ENCODE measurements around the gene NACC2.
A peak's percentile ranks its signal among the peaks of the same experiment; 100 is the strongest.

The NACC2 gene

GRCh38 chr9:136109351-136110081 lies 14.4 kb upstream of the NACC2 start (continued):
- TF ChIP-seq, protein P1, sequence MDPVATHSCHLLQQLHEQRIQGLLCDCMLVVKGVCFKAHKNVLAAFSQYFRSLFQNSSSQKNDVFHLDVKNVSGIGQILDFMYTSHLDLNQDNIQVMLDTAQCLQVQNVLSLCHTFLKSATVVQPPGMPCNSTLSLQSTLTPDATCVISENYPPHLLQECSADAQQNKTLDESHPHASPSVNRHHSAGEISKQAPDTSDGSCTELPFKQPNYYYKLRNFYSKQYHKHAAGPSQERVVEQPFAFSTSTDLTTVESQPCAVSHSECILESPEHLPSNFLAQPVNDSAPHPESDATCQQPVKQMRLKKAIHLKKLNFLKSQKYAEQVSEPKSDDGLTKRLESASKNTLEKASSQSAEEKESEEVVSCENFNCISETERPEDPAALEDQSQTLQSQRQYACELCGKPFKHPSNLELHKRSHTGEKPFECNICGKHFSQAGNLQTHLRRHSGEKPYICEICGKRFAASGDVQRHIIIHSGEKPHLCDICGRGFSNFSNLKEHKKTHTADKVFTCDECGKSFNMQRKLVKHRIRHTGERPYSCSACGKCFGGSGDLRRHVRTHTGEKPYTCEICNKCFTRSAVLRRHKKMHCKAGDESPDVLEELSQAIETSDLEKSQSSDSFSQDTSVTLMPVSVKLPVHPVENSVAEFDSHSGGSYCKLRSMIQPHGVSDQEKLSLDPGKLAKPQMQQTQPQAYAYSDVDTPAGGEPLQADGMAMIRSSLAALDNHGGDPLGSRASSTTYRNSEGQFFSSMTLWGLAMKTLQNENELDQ (tag by site-specific recombination; IDR thresholded peaks at IDR 0.05; ENCODE audit: low read depth): no peak
- TF ChIP-seq ZNF629 (tag by site-specific recombination; IDR thresholded peaks at IDR 0.05) (peak; percentile 91), GLI4 (tag by site-specific recombination; IDR thresholded peaks at IDR 0.05) (no peak), ZNF221 (tag by site-specific recombination; IDR thresholded peaks at IDR 0.05; ENCODE audit: borderline replicate concordance) (peak; percentile 82; the same call in 1 of the 2 replicates), GFI1B (tag by site-specific recombination; IDR thresholded peaks at IDR 0.05) (no peak), ZNF449 (tag by site-specific recombination; IDR thresholded peaks at IDR 0.05) (peak; percentile 89), ZNF169 (tag by site-specific recombination; IDR thresholded peaks at IDR 0.05) (no peak), ZNF544 (tag by site-specific recombination; IDR thresholded peaks at IDR 0.05) (no peak), KLF16 (tag by site-specific recombination; IDR thresholded peaks at IDR 0.05) (peak; percentile 81), ZBTB20 (tag by site-specific recombination; IDR thresholded peaks at IDR 0.05) (peak; percentile 91), ZBTB44 (tag by site-specific recombination; IDR thresholded peaks at IDR 0.05) (peak; percentile 100), ZFP3 (tag by site-specific recombination; IDR thresholded peaks at IDR 0.05; ENCODE audit: low read depth) (peak; percentile 50; the same call in 1 of the 2 replicates), ZNF623 (tag by site-specific recombination; IDR thresholded peaks at IDR 0.05) (0 out of 2 replicates have a peak, but pooled peaks have one; percentile 16), ZNF830 (tag by site-specific recombination; IDR thresholded peaks at IDR 0.05; ENCODE audit: low read depth) (no peak), ZNF837 (tag by site-specific recombination; IDR thresholded peaks at IDR 0.05) (no peak), ZNF670 (tag by site-specific recombination; IDR thresholded peaks at IDR 0.05; ENCODE audit: low read depth) (no peak), ZNF239 (tag by site-specific recombination; IDR thresholded peaks at IDR 0.05) (no peak), ZNF792 (tag by site-specific recombination; IDR thresholded peaks at IDR 0.05) (no peak), ZNF785 (tag by site-specific recombination; IDR thresholded peaks at IDR 0.05) (peak; percentile 56), REPIN1 (tag by site-specific recombination; IDR thresholded peaks at IDR 0.05; ENCODE audit: low read depth) (no peak), ZNF585B (tag by site-specific recombination; IDR thresholded peaks at IDR 0.05) (peak; percentile 31), ZNF626 (tag by site-specific recombination; IDR thresholded peaks at IDR 0.05) (no peak), ZNF324 (tag by site-specific recombination; IDR thresholded peaks at IDR 0.05) (peak; percentile 79; the same call in 1 of the 2 replicates), ZNF510 (tag by site-specific recombination; IDR thresholded peaks at IDR 0.05; ENCODE audit: insufficient replicate concordance) (no peak), BCL11A (tag by site-specific recombination; IDR thresholded peaks at IDR 0.05; ENCODE audit: low read depth) (peak; percentile 85), ZNF280C (tag by site-specific recombination; IDR thresholded peaks at IDR 0.05) (no peak)
- TF ChIP-seq, protein P2, sequence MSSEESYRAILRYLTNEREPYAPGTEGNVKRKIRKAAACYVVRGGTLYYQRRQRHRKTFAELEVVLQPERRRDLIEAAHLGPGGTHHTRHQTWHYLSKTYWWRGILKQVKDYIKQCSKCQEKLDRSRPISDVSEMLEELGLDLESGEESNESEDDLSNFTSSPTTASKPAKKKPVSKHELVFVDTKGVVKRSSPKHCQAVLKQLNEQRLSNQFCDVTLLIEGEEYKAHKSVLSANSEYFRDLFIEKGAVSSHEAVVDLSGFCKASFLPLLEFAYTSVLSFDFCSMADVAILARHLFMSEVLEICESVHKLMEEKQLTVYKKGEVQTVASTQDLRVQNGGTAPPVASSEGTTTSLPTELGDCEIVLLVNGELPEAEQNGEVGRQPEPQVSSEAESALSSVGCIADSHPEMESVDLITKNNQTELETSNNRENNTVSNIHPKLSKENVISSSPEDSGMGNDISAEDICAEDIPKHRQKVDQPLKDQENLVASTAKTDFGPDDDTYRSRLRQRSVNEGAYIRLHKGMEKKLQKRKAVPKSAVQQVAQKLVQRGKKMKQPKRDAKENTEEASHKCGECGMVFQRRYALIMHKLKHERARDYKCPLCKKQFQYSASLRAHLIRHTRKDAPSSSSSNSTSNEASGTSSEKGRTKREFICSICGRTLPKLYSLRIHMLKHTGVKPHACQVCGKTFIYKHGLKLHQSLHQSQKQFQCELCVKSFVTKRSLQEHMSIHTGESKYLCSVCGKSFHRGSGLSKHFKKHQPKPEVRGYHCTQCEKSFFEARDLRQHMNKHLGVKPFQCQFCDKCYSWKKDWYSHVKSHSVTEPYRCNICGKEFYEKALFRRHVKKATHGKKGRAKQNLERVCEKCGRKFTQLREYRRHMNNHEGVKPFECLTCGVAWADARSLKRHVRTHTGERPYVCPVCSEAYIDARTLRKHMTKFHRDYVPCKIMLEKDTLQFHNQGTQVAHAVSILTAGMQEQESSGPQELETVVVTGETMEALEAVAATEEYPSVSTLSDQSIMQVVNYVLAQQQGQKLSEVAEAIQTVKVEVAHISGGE (tag by site-specific recombination; conservative IDR thresholded peaks at IDR 0.05; ENCODE audit: low read depth): 0 out of 2 replicates have a peak, but pooled peaks have one; percentile 51
- TF ChIP-seq, protein P3, sequence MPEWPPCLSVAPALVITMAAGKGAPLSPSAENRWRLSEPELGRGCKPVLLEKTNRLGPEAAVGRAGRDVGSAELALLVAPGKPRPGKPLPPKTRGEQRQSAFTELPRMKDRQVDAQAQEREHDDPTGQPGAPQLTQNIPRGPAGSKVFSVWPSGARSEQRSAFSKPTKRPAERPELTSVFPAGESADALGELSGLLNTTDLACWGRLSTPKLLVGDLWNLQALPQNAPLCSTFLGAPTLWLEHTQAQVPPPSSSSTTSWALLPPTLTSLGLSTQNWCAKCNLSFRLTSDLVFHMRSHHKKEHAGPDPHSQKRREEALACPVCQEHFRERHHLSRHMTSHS (tag by site-specific recombination; IDR thresholded peaks at IDR 0.05): no peak

Measured in HEK293 (cell line).